HuH-7.5 (cell line): Measurements from ENCODE around the gene TSPAN13.

ENCODE experiments used
- DNase-seq: peaks from one replicate; pipeline ENCODE4 v3.0.0; 2011; ENCODE audit warnings: low spot score

The TSPAN13 gene

DNA sequence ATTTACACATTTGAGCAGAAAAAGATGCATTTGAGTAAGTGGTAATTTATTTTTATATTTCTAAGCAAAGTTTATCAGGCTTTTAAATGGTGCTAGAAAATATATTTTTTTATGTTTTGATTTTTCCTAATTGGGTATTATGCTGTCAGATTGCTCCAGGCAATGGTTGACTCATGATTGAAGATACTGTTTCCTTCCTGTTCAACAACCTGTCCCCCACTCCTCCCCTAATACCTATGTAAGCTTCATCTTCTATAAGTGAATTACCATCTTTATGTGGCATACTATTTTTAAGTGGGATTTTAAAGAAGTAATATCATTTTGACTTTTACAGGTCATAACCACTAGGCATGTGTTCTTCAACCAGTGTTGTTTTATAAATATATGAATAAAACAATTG lies 21.4 kb downstream of the TSPAN13 start:
- DNase-seq = no peak

DNA sequence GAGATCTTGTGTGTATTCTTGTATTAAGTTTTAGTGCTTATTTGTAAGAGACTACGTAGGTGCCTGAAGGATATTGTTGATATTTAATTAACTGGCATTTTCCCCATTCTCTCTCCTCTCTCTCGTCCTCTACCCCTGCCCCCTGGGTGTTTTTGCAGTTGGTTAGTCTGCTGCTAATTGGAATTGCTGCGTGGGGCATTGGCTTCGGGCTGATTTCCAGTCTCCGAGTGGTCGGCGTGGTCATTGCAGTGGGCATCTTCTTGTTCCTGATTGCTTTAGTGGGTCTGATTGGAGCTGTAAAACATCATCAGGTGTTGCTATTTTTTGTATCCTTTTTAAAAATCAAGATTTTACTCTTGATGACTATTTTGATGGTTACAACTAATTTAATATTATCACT lies 22.5 kb downstream of the TSPAN13 start:
- DNase-seq = no peak

DNA sequence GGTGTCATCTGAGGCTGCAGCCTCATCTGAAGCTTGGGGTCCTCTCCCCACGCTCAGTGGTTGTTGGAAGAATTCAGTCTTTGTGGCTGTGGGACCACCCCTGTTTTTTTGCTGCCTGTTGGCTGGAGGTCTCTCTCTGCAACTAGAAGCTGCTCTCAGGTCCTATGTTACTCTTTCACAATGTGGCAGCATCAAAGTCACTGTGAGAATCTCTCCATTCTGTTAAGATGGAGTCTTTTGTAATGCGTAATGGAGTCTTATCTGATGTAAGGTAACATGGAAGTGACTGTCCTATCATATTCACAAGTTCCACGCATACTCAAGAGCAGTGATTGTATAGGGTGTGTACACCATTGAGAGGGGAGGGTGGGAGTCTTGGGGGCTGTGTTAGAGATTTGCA lies 24.9 kb downstream of the TSPAN13 start:
- DNase-seq = no peak

DNA sequence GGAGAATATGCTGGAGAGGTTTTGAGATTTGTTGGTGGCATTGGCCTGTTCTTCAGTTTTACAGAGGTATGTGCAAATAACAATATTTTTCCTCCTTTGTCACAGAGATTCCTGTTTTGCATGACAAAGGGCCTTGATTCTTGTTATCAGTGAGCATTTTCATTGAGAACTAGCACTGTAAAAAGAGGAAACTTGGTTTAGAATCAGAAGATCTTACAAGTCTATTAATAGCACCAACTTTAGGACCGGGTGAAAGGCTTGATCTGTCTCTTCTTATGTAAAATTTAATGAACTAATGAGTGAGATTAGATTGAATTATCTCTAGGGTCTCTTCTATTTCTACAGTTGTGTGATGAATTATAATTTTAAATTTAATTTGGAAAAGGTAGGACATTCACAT lies 25.5 kb downstream of the TSPAN13 start:
- no peak for DNase-seq

DNA sequence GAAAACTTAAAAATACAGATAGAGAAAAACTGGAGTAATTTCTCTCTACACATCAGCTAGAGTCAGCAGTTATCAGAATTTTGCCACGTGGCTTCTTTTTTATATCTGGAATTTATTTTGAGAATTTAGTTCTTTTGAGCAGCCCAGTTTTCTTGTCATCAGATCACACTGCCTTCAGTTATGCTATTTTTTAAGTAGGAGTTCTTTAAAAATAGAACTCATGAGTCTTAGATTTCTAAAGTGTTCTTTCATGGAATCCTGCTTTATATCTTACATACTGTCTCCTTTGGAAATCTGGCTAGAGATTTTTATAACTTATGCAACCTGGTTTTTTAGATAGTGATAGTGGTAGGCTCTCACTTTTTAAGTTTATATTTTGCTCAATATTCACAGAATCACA lies 27.0 kb downstream of the TSPAN13 start:
- no peak for DNase-seq

DNA sequence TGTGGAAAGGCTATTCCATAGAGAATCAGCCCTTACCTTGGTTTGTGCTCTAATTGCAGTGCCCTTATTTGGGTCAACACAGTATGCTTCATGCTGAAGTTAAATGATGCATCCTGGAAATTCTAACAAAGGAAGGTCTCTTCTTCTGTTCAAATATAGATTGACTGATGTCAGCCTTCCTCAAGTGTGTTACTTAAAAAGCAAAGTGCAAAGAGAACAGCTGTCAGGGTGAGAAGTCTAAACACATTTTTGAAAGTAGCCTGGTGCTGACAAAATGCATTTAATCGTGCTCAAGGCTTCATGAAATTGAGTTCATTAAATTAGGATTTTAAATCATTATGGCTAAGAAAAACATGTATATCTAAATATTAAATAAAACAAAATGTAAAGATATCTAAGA lies 31.8 kb downstream of the TSPAN13 start:
- DNase-seq = no peak

DNA sequence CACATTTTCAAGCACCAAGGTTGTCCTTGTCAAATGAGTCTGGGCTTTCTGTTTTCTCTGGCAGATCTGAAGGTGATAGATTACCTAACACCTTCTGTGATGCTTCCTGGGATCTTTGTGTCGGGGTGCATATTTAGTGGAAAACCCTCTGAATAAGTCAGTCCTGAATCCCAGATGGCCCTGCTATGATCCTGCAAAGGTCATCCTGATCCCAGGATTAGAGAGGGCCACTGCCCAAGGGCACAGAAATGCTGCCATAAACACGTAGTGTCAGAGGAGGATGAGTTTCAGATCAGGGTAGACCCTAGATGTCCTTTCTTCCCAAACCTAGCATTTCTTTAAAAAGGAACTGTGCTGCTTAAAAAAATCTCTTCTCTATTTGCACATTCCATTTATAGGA lies 32.3 kb downstream of the TSPAN13 start:
- DNase-seq = no peak

DNA sequence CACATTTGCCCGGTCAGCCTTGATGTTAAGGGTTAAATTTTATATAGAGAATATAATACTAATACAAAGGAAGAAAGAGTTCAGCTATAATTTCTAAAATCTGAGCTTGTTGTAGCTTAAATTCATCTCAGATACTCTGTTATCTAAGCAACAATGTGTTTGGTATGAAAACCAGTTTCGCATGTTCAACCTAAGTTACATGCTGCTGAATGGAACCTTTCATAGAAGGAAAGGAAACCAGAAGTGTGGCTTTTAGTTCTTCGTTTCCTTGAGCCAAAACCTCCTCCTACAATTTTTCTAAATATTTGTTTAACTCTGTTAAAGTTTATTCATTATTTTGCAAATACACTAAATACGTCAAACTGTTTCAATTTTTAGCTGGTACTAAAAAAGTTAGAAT lies 32.7 kb downstream of the TSPAN13 start:
- DNase-seq = no peak

DNA sequence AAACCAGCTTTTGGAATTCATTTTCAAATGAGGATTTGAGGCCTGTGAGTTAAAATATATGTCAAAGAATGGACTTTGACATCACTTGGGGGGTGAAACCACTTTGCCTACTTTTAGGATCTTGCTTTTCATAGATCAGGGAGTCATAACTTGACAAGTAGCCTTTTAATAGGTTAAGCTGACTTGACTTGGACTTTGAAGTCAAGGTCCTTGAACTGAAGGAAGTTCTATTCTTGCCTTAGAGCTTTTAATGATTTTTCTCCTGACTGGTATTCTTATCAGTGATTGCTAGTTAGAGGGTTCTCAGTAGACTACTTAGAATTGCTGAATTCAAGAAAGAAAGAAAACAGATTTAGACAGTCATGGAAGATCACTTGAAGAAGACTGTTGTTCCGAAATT lies 33.6 kb downstream of the TSPAN13 start:
- no peak for DNase-seq

DNA sequence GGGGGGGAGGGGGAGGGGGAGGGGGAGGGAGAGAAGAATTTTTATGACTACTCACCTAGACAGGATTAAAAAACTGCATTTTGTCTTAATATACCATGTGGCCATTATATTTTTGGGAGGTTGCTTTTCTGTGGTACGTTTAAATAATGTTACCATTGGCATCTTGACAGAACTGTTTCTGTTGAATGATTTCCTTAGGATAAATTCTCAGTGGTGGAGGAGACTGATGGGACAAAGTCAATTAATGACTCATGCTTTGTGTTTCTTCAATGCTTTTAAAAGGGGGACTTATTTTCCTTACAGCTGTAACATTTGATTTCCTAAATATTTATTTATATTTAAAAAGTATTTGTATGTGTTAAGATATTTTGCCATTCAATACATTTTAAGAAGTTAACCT lies 37.5 kb downstream of the TSPAN13 start:
- no peak for DNase-seq

DNA sequence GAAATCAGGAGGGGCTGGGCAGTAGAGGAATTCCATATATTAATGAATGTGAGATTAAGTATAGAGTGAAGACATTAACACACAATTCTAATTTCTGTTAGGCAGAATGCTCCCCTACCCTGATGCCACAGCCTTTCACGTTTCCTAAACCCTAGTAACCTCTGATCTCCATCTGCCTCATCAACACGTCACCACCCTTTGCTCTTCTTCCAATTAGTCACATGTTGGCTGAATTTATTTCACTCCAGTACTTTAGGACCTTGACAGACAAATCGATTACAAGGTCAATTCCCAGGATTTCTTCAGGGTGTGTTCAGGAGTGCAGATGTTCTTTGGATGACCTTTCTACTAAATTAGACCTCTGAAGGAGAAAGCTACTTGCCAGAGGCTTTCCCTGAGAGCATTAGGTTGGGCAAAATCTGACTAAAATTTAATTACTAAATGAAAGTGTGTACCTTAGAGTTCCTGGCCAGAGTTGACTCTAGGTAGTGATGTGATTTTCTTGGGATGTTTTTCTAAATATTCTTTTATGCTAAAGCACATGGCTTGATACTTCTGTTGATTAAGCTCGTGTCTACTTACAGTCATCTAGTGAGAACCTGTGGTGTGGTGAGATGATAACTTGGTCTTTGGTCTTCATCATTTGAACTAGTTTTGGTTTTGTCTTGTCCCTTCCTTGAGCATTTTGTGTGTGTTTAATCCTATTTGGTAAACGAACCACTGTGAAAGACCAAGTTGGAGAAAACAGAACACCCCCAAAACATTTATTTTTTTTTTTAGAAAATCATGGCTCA lies 38.5 kb downstream of the TSPAN13 start:
- no peak for DNase-seq

DNA sequence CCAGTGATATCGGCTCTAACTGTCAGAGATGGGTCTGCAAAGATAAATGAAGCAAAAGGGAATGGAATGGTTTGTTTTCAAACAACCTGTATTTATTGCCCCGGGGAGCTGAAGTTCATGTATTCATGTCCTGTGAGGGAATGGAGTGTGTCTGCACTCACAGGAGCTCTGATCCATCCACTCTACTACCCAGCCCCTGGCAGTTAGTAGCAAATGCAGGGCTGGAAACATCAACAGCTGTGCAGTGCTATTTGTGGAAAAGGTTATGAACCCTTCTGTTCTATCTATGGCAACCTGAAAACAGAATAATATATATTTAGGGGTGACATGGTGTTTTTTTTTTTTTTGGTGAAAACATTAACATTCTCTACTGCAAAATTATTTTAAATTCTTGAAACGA lies 41.4 kb downstream of the TSPAN13 start:
- no peak for DNase-seq

DNA sequence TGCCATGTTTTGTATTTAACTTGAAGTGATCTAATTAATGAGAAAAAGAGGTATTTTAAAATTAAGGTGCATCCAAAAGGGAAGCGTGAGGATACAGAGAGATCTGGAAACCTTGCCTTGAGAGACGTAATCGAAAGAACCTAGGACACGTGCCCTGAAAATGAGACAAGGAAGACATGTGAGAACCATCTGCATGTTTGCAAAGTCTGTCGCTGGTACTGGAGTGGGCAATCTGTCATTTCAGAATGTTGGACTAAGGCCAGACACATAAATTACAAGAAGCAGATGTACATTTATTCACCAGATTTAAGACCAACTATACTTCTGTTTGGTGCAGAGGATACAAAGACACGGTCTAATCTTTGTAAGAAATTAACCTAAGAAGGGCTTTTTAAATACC lies 42.1 kb downstream of the TSPAN13 start:
- DNase-seq = no peak

DNA sequence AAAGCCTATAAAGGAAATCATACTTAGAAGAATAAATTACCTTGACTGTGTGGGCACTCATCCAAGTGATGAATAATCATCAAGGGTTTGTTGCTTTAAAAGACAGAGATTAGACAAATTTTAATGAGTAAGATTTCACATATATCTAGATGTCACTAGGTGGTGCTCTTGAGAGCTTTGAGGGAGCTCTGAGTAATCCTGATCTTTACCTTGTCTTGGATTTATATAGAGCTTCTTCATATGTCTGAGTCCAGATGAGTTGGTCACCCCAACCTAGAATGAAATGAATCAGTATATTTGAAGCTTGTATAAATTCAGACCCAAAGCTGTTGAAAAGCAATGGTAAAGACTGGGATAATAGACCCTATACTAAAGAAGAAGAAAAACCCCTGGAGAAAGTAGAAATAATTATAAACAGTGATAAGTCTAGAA lies 47.6 kb downstream of the TSPAN13 start:
- peak; percentile 41 for DNase-seq

DNA sequence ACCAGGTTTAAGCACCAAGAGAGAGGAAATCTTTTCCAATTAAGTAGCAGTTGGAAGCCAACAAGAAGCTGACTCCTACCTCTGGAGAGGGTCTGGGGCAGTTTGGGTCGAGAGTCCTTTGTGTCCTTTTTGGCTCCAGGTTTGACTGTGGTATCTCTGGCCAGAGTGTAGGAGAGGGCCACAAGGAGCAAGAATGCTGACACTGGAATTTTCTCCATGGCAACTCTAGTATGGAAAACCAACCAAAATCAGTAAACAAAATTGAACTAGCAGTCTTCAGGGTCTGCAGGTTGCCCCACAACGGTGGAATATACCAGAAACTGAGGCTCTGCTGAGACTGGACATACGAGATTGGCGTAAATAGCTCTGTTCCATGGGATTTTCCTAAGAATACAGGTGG lies 48.0 kb downstream of the TSPAN13 start:
- DNase-seq = no peak

DNA sequence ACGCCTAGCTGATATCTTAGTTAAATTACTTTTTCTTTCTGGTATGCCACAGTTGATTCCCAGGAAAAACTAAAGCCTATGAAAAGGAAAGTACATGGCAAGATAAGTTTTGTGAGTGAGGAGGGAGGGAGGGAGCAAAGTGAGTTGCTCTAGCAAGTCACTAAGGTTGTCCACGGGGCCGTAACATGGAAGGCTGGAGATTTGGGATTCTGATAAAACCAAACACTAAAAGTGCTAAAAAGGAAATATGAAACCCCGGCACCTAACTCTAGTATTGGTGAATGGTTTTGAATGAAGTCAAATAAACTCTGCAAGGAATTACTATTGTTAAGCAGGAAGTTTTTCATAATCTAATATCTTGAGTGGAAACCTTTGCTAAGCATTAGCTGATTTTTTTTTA lies 49.6 kb downstream of the TSPAN13 start:
- no peak for DNase-seq

DNA sequence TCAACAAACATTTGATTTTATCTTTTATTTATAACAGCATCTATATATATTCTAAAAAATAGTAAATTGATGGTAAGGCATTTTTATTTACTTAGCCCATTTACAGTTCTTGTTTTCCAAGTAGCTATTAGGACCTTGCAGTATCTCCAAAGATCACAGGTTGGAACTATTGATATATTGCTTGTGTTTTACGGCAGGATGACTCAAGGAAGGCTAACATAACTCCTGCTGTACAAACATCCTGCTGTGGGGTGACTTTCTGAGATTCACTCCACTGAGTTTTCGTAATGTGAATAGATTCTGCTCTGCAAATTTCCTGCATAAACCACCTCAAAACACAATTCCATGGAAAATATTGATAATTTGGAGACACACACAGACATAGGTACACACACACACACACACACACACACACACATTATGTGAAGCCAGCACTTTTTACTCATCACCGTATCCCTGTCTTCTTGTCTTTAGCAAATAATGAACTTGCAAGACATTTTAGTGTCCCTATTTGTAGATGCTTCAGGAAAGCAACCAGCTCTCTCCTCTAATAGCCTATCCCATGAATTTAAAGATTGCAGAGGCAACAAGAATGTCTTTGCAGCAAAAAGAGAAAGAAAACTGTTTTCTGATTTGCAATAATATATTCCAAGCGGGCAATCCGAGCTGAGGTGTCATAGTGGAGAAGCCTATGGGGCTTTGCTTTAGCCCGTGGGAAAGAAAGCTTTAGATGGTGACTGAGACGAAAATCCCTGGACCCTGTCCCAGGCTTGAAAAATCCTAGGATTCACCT lies 50.5 kb downstream of the TSPAN13 start:
- DNase-seq = no peak

DNA sequence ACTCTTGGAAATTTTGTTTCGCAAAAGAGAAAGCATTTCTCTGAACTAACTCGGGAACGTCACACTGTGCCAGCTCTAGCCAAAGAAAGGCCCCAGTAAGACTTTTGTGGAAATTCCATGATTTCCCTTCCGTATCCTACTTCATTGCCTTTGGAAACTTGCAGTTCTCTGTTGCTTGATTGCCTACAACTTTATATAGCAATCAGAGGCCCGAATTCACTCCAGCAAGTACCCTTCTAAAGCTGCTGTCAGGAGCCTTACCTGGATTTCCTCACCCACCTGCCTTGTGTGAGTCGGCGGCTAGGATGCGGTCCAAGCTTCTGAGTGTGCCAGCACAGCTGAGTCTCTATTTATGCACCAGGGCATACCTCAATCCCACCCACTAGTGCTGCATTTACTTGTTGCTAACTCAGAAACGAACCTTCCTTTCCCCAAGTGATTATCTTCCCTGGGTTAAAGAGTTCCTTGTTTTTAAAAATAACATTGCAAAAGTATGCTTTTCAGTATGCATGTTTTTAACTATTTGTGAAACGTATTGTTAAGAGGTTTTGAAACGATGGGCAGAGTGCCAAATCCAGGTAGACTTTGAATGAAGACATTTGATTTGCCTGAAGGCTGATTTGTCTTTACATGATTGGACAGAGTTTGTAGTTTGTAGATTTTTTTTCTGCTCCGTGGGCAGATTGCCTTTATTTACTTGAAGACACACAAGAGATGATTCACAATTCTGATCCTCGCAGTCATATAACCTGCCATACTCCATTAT lies 51.3 kb downstream of the TSPAN13 start, which contains the start of gene AGR2:
TSS of gene AGR2 (minus strand) at position 326 of the 766 bp plus-strand sequence. CDS start 3,203 bp downstream, outside the sequence.
- DNase-seq = no peak

DNA sequence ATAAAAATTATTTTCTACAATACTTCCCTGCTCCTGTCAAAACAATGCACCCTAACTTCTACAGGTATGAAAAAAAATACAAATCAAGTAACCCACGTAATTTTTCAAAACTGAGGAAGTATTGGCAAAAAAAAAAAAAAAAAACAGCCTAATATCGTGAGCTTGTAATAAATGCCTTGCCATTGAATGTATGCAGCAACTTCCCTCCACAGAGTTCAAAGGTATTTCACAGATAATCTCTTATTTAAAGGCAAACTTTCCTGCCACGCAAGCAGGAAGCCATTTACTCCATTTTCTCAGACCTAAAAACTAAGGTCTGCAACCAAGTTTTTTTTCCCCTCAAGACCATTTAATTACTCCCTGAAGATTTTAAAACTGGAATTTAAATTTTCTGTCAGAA lies 51.9 kb downstream of the TSPAN13 start:
- DNase-seq = no peak

DNA sequence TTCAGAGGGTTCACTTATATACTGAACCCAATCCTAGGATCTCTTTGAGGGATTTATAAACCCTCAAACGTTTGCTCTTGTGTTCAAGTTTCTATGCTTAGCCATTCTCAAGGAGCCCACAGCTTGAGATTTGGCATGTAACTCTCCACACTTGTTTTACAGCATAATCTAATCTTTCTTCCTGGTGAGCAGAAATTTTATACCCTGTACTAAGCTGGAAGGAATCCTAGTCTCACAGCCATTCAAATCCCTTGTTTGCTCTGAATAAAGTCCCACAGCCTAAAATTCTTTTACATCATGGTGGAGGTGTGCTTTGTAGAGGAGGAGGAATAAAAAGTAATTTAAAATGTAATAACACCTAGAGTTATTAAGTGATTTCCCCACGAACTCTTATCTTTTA lies 56.6 kb downstream of the TSPAN13 start:
- DNase-seq = no peak

DNA sequence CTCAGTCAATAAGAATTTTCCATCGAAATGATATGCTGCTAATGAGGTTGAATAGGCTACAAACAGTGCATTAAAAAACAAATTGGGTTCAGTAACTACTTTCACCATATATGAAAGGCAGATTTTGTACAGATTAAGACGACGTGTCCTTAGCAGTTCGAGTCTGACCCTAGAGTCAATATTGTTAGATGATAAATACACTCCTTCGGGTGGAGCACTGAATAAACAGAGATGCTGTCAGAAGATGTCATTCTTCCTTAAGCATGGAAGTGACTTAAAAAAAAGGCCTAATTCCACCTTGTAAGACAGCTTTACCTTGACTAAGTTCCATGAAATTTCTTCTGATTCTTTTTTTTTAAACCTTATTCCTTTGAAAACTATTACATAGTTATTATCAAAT lies 57.0 kb downstream of the TSPAN13 start:
- DNase-seq = no peak

DNA sequence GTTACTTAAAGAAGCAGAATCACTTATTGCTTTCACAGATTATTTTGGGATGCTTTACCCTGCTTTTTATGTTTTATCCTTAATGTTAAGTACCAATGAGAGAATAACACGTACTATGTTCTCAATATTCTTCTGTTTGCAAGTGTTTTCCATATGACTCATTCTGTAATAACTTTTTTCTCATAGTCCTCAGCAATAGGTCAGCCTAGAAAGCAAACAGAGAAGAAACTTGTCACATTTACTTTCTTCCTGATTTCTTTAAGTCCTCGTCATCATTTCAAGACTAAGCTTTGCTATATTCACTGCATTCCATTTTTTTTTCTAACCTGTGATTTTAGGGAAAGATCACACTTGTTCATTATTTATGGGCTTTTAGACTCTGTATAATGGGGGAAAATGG lies 58.0 kb downstream of the TSPAN13 start:
- DNase-seq = no peak
